Cortex of kidney (tissue), 1 donor: ENCODE data around the gene LILRB1.
"Not testable (repeated sequence)": the region's sequence is repeated elsewhere in the genome, so short reads cannot be mapped to it uniquely, and the experiment has no call there.

Experiments
- DNase-seq: peaks from one replicate; lab custom pipeline; 2025; lab: John Stamatoyannopoulos, UW

LILRB1 gene

GRCh38 chr19:54624934-54625730 lies 5.2 kb upstream of the LILRB1 start:
- DNase-seq, result not testable (repeated sequence)

GRCh38 chr19:54626757-54627156 lies 3.5 kb upstream of the LILRB1 start:
- no peak for DNase-seq

GRCh38 chr19:54627912-54628311 lies 2.4 kb upstream of the LILRB1 start:
- DNase-seq, result not testable (repeated sequence)

GRCh38 chr19:54630782-54631181 lies 498 bp downstream of the LILRB1 start:
- DNase-seq, result no peak

- not testable (repeated sequence) for DNase-seq
Observed at GRCh38 chr19:54631489-54632337, 1.4 kb downstream of the LILRB1 start.

GRCh38 chr19:54632517-54632916 lies 2.2 kb downstream of the LILRB1 start:
- DNase-seq, result not testable (repeated sequence)

- no peak for DNase-seq
Observed at GRCh38 chr19:54633401-54633800, 3.1 kb downstream of the LILRB1 start.

GRCh38 chr19:54636081-54636480 lies 5.8 kb downstream of the LILRB1 start:
- not testable (repeated sequence) for DNase-seq

GRCh38 chr19:54638683-54639082 lies 8.4 kb downstream of the LILRB1 start:
- no peak for DNase-seq

- not testable (repeated sequence) for DNase-seq
Observed at GRCh38 chr19:54642953-54643352, 12.7 kb downstream of the LILRB1 start.

- DNase-seq, result not testable (repeated sequence)
Observed at GRCh38 chr19:54643583-54643982, 13.3 kb downstream of the LILRB1 start.

GRCh38 chr19:54644056-54644455 lies 13.8 kb downstream of the LILRB1 start:
- no peak for DNase-seq

GRCh38 chr19:54646331-54646841 lies 16.1 kb downstream of the LILRB1 start:
- no peak for DNase-seq

GRCh38 chr19:54648129-54648528 lies 17.8 kb downstream of the LILRB1 start:
- no peak for DNase-seq

- DNase-seq, result no peak
Observed at GRCh38 chr19:54650108-54650655, 19.9 kb downstream of the LILRB1 start.

- DNase-seq, result no peak
Observed at GRCh38 chr19:54653181-54653809, 23.0 kb downstream of the LILRB1 start.

GRCh38 chr19:54654447-54655321 lies 24.4 kb downstream of the LILRB1 start:
- no peak for DNase-seq

GRCh38 chr19:54659300-54659699 lies 29.0 kb downstream of the LILRB1 start:
- DNase-seq, result no peak

- DNase-seq, result no peak
Observed at GRCh38 chr19:54660306-54660705, 30.0 kb downstream of the LILRB1 start.

GRCh38 chr19:54660964-54661363 lies 30.7 kb downstream of the LILRB1 start:
- no peak for DNase-seq
